ENCODE results near the gene LRRTM1.

Gene LRRTM1

GRCh38 chr2:80302314-80303005, 2.1 kb downstream of the LRRTM1 start:
- no peak for DNase-seq

DNA sequence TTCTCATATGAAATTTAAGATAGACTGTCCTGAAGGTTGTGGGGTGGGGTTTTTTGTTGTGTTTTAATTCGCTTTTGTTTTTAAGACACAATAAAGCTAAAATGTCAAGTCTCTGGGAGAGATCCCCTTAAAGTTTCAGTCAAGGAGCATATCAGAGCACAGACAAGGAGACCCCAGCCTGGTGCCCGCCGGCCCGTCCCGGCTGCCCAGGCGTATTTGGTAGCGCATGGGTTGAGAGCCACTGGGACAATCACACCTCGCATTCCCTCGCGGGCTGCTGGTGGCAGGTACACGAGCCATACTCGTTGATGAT, 2.6 kb downstream of the LRRTM1 start:
- DNase-seq: no peak

GRCh38 chr2:80300954-80301353, 3.6 kb downstream of the LRRTM1 start:
- DNase-seq: no peak

- no peak for DNase-seq
Observed at GRCh38 chr2:80300346-80300745, 4.2 kb downstream of the LRRTM1 start.

GRCh38 chr2:80299661-80300060, 4.9 kb downstream of the LRRTM1 start:
- no peak for DNase-seq

DNA sequence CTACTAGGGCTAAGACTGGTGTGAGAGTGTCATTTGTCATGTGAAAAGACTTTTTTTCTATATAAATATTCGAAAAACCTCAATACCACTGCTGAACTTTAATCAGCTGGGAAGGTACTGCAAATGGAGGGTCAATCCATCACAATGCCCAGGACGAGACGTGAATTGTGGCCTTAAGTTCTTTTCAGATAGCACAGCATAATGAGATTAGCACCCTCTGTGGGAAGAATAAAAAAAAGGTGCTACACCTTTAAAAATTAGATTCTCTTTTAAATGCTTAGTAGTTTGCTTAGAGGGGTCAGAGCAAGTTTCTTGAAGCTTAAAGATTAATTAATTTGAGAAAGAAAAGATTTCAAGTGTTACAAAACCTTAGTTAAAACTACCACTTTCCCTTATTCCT, 5.6 kb downstream of the LRRTM1 start:
- no peak for DNase-seq

- no peak for DNase-seq
Observed at GRCh38 chr2:80293039-80293438, 11.5 kb downstream of the LRRTM1 start.

DNA sequence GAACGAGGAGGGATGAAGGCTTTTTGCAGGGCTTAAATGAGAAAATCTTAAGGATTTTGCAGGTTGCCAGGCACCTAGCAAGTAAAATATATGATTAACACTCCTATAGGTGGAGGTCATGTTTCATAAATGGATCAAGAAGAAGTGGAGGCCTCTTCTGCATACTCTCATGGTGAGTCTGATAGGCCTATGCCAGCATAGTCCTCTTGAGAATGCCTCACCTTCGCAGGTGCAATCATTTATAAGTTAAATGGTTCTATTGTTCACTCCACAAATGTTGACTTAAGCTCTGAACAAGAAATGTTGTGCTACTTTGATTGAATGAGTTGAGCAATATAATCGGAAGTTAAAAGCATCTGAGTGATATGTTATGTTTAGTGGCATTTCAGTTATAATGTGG, 12.1 kb downstream of the LRRTM1 start:
- DNase-seq: no peak

DNA sequence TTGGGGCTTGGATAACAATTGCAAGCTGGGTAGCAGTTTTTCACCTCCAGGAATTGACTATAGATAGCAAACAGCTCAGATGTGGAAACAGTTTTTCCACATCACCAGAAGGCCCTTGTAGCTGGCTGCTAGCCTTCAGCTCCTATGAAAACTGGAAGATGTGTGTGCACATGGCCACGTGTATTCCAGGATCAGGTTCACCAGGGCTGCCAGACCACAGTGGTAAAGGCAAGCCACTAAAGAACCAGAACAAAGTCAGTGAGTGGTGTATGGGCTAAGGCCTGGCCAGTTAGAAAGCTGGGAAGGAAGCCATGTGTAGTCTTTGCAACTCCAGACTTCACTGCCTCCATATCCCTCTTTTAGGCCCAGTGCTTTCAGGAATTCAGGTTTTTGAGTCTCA, 12.9 kb downstream of the LRRTM1 start:
- DNase-seq: no peak

GRCh38 chr2:80288576-80288975, 16.0 kb downstream of the LRRTM1 start:
- no peak for DNase-seq

DNA sequence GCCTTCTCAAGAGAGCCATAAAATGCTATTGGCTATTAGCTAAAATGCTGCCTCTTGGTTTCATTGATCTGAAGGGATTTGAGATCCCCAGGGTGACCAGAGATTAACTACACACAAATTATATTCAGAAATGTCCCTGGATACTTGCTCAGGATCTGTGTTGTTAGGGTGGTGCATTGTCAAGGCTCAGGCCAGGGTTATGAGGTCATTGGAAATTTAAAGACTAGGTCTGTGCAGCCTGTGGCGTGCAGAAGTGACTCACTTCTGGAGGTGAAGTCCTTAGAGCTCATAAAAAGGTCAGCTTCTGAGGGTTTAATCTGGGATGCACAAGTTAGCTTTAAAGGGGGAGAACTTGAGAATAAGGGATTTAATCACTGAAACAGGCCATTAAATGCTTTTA, 23.5 kb downstream of the LRRTM1 start:
- no peak for DNase-seq

DNA sequence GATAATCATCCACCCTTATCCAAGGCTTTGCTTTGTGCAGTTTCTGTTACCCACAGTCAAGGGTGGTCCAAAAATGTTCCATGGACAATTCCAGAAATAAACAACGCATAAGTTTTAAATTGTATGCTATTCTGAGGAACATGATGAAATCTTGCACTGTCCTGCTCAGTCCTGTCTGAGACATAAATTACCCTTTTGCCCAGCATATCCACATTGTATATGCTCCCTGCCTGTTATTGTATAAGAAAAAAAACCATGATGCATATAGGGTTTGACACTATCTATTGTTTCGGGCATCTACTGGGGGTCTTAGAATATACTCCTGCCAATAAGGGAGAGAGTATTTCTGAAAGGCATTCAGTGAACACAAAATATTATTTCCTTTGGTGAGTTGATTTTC, 24.0 kb downstream of the LRRTM1 start:
- no peak for DNase-seq

DNA sequence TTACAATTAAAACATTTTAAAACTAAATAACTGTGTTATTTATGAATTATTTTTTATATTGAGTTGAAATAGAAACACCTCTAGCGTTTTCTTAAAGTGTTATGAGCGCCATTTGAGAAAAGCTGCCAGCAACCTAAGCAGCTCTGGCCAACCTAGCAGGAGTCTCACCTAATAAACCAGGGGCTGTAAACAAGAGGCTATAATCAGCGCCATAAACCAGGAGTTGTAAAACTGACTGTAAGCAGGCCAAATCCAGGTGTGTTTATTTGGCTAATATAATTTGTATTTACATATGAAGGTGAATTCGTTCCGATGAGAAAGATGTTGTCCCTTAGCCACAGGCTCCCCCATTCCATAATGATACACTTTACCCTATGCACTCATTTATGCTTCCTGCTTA, 34.7 kb downstream of the LRRTM1 start:
- no peak for DNase-seq

GRCh38 chr2:80266231-80266630, 38.3 kb downstream of the LRRTM1 start:
- no peak for DNase-seq

DNA sequence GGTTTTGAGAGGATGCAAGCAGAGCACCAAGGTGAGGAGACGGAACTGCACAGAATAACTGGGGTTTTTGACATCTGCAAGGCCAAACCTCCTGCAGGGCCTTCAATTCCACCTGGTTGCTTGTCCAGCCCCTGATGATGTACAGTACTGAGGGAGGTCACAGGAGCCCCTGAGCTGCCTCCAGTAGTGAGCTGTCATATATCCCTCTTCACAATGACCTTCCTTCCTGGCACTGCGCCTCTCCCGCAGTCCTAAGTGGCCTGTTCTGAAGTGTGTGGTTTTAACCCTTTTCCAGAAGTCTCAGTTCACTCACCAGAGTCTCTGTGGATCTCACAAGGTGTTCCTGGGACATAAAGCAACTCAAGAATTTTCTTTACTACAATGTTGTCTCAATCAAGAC, 45.3 kb downstream of the LRRTM1 start:
- DNase-seq: no peak

GRCh38 chr2:80258793-80259192, 45.8 kb downstream of the LRRTM1 start:
- no peak for DNase-seq

GRCh38 chr2:80258341-80258740, 46.2 kb downstream of the LRRTM1 start:
- no peak for DNase-seq

DNA sequence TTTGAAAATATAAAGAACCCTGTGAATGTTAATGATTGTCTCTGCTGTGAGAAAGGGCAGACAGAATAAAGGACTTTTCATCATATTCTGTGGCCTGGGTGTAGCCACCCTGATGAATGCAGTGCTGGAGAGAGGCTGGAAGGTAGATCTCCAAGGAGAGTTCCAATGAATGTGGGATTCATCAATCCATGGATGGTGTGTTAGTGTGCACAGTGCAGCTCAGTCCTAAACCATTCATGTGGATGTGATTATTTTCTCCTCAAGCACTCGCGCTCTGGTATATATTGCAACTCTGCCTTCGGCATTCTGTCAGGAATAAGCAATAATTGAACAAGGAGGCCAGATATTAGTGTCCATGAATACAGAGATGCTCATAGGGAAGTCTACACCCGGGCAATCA, 47.1 kb downstream of the LRRTM1 start:
- DNase-seq: no peak

- DNase-seq: no peak
Observed at GRCh38 chr2:80256782-80257167, 47.8 kb downstream of the LRRTM1 start.

DNA sequence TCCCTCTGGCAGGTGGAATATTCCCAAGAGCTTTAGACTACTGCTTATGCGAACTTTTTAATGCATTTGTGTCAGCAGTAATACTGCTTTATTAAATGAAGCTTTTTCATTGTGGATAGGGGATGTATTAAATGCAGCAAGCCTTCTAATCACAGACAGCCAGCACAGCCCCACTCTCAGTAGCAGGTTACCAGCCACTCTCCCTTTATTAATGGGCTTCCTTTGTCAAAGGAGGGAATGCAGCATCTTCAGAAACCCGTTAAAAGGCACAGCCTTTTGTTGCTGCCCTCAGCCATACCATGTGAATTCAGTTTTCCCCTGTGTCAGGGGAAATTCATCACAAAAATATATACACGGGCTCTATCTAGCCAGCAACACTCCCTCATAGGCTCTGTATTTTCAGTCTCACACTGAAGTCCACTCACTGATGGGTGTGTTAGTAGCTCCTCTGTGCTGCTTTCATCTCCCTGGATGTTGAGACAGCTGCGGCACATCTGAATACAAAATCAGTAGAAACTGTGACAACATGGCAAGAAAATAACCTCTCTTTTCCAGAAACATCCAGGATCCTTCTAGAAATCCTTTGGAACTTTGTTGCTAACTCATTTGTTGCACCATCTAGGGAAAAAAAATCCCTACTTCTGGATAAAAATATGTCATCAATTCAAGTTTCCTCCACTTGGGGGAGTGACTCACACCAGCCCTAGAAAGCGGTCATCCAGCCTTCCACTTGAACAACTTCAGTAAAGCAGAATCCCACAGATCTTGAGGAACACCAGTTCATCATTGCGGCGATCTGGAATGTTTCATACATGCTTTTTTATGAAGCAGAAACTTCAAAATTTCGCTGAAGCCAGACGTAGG, 48.4 kb downstream of the LRRTM1 start:
- no peak for DNase-seq

- DNase-seq: no peak
Observed at GRCh38 chr2:80252294-80252986, 52.1 kb downstream of the LRRTM1 start.

Data from HCEC 1CT (cell line).